BE2C (cell line): Measurements from ENCODE around the gene ZACN.

Experiments
- DNase-seq: peaks from one replicate; pipeline ENCODE4 v3.0.0-alpha.2; 2020
- H3K27me3 ChIP-seq: fragments of 250-450 bp; sonication (Bioruptor Pico); 2 replicates; pipeline ENCODE4 v1.5.1; 2020; ENCODE audit warnings: mild to moderate bottlenecking
- H3K36me3 ChIP-seq: fragments of 250-450 bp; sonication (Bioruptor Pico); 2 replicates; pipeline ENCODE4 v1.5.1; 2020; ENCODE audit warnings: mild to moderate bottlenecking
- H3K4me1 ChIP-seq: fragments of 250-450 bp; sonication (Bioruptor Pico); 2 replicates; pipeline ENCODE4 v1.5.1; 2020
- H3K4me3 ChIP-seq: 2 replicates; pipeline ENCODE4 v1.5.1; 2011; ENCODE audit warnings: low read depth, low read length
- H3K9me3 ChIP-seq: fragments of 250-450 bp; sonication (Bioruptor Pico); 2 replicates; pipeline ENCODE4 v1.5.1; 2020
- CTCF ChIP-seq: IDR thresholded peaks from 2 replicates; pipeline ENCODE4 v1.5.1; 2012; ENCODE audit warnings: mild to moderate bottlenecking, low read depth, low read length

The ZACN gene

GRCh38 chr17:76089680-76090516 lies 10.9 kb downstream of the ZACN start:
- DNase-seq = peak; percentile 55
- Histone ChIP-seq H3K27me3 (no peaks in the 10 kb centered on the region), H3K36me3 (peaks cover 32% of the 10 kb centered on the region), H3K9me3 (no peaks in the 10 kb centered on the region), H3K4me3 (no peak overlapping the region), H3K4me1 (peaks cover 8% of the 10 kb centered on the region)
- no peak for TF ChIP-seq CTCF

- Histone ChIP-seq H3K36me3 (peaks cover 25% of the 10 kb centered on the region), H3K4me3 (no peak overlapping the region), H3K4me1 (peaks cover 8% of the 10 kb centered on the region), H3K9me3 (no peaks in the 10 kb centered on the region), H3K27me3 (no peaks in the 10 kb centered on the region)
- DNase-seq = no peak
- TF ChIP-seq CTCF = no peak
Observed at GRCh38 chr17:76090517-76091129, 11.6 kb downstream of the ZACN start.

- no peak for TF ChIP-seq CTCF
Observed at GRCh38 chr17:76091526-76092286, 12.7 kb downstream of the ZACN start.

GRCh38 chr17:76092526-76093413 lies 13.8 kb downstream of the ZACN start:
- Histone ChIP-seq H3K4me1 (peaks cover 8% of the 10 kb centered on the region), H3K9me3 (no peaks in the 10 kb centered on the region), H3K36me3 (peaks cover 35% of the 10 kb centered on the region), H3K4me3 (no peak overlapping the region), H3K27me3 (no peaks in the 10 kb centered on the region)
- TF ChIP-seq CTCF = no peak
- DNase-seq = no peak

More at GRCh38 chr17:76091526-76092286, 12.7 kb downstream of the ZACN start:
- Histone ChIP-seq H3K4me3 (no peak overlapping the region), H3K9me3 (no peaks in the 10 kb centered on the region), H3K4me1 (peaks cover 8% of the 10 kb centered on the region), H3K27me3 (no peaks in the 10 kb centered on the region), H3K36me3 (peaks cover 28% of the 10 kb centered on the region)
- DNase-seq = no peak

- DNase-seq = no peak
- H3K4me1 ChIP-seq = peaks cover 7% of the 10 kb centered on the region
- H3K36me3 ChIP-seq = peaks cover 25% of the 10 kb centered on the region
- no peak overlapping the region for H3K4me3 ChIP-seq
- TF ChIP-seq CTCF = no peak
- no peaks in the 10 kb centered on the region for H3K27me3 ChIP-seq
- H3K9me3 ChIP-seq = no peaks in the 10 kb centered on the region
Observed at GRCh38 chr17:76094046-76094445, 15.1 kb downstream of the ZACN start.
